22Rv1 (cell line): ENCODE data around the gene UBE2E2.

Experiments used
- CTCF ChIP-seq: fragments of 450-650 bp; IDR thresholded peaks from 2 replicates; pipeline ENCODE4 v1.5.1; 2017; ENCODE audit warnings: mild to moderate bottlenecking
- ZFX ChIP-seq: fragments of 450-650 bp; IDR thresholded peaks from 2 replicates; pipeline ENCODE4 v1.6.1; 2017; ENCODE audit warnings: antibody characterized with exemption, borderline replicate concordance

DNA sequence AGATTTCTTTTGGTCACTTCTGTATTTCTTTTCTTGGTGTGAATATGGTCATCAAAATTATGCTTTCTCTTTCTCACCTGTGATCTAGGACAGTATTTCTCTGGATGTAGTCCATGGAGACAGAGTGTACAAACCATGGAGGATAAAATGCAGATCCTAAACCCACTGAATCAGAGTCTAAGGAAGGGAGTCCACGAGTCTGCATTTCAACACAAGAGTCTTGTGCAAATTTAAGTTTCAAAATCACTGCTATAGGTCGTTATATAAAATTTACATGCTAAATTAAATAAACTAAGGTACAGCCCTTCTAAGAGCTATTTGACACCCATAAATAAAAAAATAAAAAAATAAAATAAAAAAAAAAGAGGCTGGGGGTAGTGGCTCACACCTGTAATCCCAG is 17.3 kb upstream of the UBE2E2 start:
- TF ChIP-seq CTCF: no peak
- no peak for TF ChIP-seq ZFX
